ENCODE results near the gene PPP1R12C.
"Not testable (repeated sequence)": the region's sequence is repeated elsewhere in the genome, so short reads cannot be mapped to it uniquely, and the experiment has no call there.

DNA sequence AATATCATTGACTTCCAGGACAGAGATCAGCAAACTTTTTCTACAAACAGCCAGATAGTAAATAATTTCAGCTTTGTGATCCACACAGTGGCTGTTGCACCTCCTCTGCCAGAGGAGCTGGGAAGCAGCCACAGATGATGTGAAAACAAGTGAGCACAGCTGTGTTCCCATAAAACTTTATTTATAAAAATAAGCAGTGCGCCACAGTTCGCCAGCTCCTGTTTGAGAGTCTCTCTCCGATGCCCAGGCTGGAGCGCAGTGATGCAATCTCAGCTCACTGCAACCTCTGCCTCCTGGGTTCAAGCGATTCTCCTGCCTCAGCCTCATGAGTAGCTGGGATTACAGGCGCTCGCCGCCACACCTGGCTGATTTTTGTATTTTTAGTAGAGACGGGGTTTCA, 51.9 kb downstream of the PPP1R12C start:
- TF ChIP-seq POLR2A (IDR thresholded peaks at IDR 0.05), result not testable (repeated sequence)
- TF ChIP-seq, protein P1, sequence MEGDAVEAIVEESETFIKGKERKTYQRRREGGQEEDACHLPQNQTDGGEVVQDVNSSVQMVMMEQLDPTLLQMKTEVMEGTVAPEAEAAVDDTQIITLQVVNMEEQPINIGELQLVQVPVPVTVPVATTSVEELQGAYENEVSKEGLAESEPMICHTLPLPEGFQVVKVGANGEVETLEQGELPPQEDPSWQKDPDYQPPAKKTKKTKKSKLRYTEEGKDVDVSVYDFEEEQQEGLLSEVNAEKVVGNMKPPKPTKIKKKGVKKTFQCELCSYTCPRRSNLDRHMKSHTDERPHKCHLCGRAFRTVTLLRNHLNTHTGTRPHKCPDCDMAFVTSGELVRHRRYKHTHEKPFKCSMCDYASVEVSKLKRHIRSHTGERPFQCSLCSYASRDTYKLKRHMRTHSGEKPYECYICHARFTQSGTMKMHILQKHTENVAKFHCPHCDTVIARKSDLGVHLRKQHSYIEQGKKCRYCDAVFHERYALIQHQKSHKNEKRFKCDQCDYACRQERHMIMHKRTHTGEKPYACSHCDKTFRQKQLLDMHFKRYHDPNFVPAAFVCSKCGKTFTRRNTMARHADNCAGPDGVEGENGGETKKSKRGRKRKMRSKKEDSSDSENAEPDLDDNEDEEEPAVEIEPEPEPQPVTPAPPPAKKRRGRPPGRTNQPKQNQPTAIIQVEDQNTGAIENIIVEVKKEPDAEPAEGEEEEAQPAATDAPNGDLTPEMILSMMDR (IDR thresholded peaks at IDR 0.05), result not testable (repeated sequence)

All from Peyer's patch (tissue), 4 donors.